NAMALWA (cell line): ENCODE data around the gene KMT5B.

Source experiments
- DNase-seq: peaks from one replicate; pipeline ENCODE4 v3.0.0-alpha.2; 2015; ENCODE audit warnings: low spot score

KMT5B gene

GRCh38 chr11:68142441-68143309, 70.4 kb downstream of the KMT5B start:
- DNase-seq: no peak

GRCh38 chr11:68142028-68142412, 71.1 kb downstream of the KMT5B start:
- DNase-seq: peak; percentile 51

DNA sequence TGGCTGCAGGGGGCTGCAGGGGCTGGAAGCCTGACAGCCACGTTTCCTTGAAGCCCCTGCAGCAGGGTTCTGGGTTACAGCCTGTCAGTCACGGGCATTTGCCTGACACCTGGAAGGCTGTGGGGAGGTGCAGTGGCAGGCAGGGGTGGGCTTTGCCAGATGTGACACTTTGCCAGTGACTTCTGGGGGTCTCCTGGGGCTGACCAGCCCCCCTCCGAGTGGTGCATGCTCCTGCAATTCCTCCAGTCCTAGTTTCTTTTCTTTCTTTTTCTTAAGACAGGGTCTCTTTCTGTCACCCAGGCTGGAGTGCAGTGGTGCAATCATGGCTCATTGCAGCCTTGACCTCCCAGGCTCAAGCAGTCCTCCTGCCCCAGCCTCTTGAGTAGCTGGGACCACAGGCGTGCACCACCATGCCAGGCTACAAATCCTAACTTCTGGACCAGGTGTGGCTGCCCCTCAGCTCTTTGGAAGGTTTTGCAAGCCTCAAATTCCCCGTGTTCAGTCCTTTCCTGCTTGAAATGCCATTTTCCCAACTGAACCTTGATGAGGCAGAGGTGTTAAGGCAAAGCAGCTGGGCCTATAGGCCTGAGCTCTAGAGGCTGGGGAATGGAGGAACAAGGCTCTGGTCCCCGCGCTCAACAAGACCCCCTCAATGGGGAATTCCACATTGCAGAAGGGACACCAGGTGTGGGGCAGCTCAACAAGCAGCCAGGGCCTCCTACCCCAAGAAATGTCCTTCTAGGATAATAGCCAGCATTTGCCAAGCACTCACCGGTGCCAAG, 71.7 kb downstream of the KMT5B start:
- DNase-seq: no peak

- DNase-seq: peak; percentile 53
Measured at GRCh38 chr11:68140496-68141245, 72.4 kb downstream of the KMT5B start.

- no peak for DNase-seq
Measured at GRCh38 chr11:68138237-68138636, 74.9 kb downstream of the KMT5B start.

DNA sequence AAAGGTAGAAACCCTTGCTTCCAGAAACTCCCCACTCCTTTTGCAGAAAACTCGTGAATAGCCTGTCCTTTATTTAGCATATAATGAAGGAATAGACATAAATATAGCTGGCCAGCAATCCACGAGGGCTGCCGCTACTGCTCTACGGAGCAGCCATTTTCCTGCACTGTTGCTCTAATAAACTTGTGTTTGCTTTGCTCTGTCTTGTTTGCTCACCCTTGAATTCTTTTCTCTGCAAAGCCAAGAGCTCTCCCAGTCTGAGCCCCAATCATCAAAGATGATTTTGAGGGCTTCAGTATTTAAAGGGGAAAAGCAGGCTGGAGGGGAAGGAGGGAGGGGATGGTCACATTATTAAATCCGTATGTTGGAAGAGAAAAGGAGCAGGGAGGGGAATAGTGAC, 75.3 kb downstream of the KMT5B start:
- no peak for DNase-seq

- no peak for DNase-seq
Measured at GRCh38 chr11:68136866-68137265, 76.2 kb downstream of the KMT5B start.

- DNase-seq: no peak
Measured at GRCh38 chr11:68135161-68135560, 77.9 kb downstream of the KMT5B start.

DNA sequence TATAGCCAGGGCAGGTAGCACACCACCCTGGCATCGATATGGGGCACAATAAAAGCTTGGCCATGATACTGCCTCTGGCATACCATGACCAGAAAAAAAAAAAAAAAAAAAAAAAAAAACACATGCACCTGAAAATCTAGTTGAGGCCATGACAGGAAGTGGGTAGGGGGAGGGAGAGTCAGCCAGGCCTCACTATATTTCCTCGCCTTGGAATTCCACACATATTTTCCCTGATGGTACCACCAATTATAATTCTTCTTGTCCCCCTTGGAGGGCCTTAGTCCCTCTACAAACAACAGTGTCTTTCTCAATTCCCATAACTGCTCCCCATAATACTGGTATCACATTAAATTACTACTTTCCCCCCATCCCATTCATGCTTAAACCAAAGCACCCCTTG, 79.3 kb downstream of the KMT5B start:
- DNase-seq: no peak

- DNase-seq: no peak
Measured at GRCh38 chr11:68130121-68130520, 83.0 kb downstream of the KMT5B start.

DNA sequence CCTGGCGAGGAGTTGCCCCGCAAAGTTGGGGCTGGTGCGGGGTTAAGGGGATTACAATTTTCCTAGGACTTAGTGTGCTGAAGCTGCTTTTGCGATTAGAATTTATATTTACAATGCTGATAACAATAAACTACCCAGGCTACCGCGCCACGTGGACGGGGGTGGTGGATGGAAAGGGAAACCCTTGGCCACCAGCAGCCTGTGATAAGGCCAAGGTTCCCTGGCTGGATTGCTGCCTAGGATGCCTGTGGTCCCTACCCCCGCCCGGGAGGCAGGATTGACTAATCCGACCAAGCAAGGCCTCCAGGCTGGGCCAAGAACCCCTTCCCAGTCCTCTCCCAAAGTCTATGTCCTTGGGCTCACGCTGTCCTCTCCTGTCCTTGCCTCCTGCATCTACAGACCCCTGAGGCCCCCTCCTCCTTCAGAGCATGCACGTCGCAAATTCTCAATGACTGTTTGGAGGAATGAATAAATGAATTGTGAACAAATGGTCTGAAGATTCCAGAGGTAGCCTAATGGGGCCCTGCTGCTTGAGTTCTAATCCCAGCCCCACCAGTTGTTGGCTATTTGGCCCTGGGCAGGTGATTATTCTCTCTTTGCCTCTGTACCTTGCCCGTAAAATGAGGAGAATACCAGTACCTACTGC, 84.3 kb downstream of the KMT5B start:
- no peak for DNase-seq

GRCh38 chr11:68127714-68128681, 85.1 kb downstream of the KMT5B start:
- no peak for DNase-seq

DNA sequence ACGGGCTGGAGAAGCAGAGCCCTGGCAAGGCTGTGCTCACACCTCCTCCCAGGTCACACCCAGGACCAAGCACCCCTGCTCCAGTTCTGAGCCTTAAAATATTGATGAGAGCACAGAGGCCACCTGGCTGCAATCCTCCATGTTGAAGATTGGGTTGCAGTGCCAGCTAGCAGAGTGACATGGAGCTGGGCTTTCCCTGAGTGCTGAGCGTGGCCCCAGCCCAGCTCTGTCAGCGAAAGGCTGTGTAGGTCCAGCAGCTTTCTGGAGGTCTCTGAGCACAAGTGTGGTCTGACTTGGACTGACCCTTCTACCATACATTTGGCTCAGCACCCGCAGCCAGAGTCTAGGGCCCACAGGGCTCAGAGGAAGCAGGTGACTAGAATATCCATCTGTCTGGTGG, 87.9 kb downstream of the KMT5B start:
- no peak for DNase-seq

- no peak for DNase-seq
Measured at GRCh38 chr11:68122936-68123539, 90.1 kb downstream of the KMT5B start.

GRCh38 chr11:68121067-68121899, 91.8 kb downstream of the KMT5B start, which contains the start of gene CHKA:
Gene CHKA, minus strand, starts transcription at chr11:68121388. Its CDS starts 211 bp downstream, at chr11:68121177.
- peak; percentile 93 for DNase-seq

DNA sequence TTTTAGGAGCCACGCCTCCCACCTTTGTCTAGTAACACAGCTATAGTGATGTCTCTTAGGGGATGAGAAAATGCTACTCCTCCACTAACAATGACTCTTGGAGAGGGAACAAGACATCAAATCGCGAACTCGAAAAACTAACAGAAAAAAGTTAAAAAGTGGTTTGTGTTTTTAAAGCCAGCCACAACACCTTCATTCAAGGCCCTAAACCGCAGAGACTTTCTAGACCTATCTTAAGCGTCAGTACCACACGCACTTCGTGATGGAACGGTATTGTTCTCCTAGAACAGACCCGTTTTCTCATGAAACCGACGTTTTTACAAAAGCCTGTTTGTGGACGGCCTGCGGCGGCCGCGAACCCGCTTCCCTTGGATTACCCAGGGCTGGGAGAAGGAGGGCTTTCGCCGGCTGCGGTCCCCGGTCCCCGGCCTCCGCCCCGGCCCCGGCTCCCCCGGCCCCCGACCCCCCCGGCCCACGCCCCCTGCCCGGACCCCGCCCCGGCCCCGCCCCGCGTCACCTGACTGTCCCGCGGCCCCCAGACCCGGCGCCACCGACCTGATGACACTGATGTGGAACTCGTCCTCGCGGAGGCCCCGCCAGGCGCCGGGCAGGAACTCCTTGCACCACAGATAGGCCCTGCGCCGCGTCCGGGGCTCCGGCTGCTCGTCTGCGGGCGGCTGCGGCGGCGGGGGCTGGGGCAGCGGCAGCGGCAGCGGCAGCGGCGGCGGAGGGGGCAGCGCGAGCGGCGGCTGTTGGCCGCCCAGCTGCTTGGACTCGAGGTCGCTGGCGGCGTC, 92.6 kb downstream of the KMT5B start:
- peak; percentile 68 for DNase-seq

GRCh38 chr11:68118706-68119448, 94.2 kb downstream of the KMT5B start:
- peak; percentile 86 for DNase-seq
